ENCODE results near the gene ELAVL1.

ELAVL1 gene

DNA sequence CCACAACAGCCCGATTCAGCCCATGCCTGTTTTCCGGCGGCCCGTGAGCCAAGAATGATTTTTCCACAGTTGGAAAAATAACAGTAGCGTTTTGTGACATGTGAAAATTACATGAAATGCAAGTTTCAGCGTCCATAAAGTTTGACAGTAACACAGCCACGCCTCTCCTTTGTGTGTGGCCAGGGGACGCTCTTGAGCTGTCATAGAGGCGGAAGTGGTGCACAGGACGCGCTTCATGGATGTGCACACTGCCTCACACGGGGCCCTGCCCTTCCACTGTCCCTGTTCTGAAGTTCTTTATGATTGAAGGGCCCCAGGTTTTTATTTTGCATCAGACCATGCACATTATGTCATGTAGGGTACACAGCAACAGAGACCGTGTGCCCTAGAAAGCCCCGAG lies 12.4 kb upstream of the ELAVL1 start:
- no peak for DNase-seq (ENCODE audit: low read depth)
- TF ChIP-seq CTCF (conservative IDR thresholded peaks at IDR 0.05; ENCODE audit: low read length), result no peak
- no peak overlapping the region for H3K4me3 ChIP-seq (ENCODE audit: low read length)

DNA sequence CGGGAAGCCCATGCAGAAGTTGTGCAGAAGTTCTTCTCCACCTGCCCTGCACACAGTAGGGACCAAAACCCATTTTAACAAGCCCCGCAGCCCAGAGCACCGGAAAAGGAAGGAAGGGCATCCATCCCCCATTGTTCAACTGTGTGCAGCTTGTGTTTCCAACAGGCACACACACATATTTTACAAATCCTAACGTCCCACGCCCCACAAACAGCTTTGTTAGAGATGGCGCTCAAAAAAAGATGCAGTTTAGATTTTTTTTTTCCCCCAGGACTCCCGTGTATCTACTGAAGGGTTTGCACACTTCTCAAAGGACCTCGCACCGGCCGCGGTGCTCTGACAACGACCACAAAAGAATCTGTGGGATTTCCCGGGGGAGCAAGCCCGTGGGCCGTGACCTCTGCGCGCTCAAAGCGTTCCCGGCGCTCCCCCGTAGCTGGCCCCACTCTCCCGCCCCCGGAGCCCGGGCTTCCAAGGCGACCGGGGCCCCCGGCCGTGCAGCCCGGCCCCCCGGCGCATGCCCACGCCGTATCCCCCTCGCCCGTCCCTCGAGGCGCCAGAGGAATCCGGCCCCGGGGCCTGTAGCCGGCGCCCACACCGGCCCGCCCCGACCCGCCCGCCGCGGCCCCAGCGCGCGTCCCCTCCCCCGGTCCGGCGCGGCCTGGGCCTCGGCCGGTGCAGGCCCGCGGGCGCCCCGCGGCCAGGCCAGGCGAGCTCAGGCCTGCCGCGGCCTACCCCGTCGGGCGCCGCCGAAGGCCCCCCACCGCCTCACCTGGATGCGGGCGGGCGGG lies 523 bp downstream of the ELAVL1 start:
- TF ChIP-seq CTCF (conservative IDR thresholded peaks at IDR 0.05; ENCODE audit: low read length), result no peak
- peak; percentile 27 for DNase-seq (ENCODE audit: low read depth)
- H3K4me3 ChIP-seq (ENCODE audit: low read length), result peak overlapping the region; percentile 72

GRCh38 chr19:8004001-8004400 lies 1.4 kb downstream of the ELAVL1 start:
- TF ChIP-seq CTCF (conservative IDR thresholded peaks at IDR 0.05; ENCODE audit: low read length), result no peak
- no peak for DNase-seq (ENCODE audit: low read depth)
- peak overlapping the region; percentile 72 for H3K4me3 ChIP-seq (ENCODE audit: low read length)

DNA sequence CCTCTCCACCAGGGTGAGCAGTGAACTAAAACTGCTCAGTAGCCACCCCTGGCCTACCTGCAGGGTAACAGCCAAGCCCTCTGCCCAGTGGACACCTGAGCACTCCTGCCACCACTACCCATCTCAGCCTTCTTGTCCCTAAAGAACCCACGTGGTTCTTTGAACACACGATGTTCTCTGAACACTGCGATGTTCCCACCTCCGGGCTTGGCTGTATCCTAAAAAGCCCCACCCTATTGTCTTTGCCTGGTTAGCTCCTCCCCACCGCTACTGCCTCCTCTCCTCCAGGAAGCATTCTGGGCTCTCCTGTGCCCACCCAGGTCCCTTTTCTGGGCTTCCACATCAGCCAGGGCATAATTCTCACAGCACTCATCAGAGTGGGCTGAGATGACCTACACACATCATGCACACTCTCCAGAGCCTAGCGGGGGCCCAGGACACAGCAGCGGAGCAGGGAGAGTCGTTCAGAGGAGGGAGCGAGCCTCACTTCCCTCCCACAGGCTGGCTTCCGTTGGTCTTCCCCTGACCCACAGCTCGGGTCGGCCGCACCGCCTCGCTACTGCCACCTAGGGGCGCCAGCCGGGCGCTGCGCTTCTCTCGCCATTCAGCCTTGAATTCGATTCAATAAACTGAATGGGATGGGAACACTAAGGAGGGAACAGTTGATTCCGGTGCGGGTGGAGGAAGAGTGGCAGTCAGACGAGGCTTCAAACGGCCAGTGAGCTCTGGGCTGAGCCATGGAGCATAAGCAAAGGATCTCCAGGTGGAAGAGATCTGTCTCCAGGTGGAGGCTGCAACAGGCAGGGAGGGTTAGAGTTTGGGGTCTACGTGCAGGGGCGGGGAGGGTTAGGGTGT lies 3.2 kb downstream of the ELAVL1 start:
- peak; percentile 93 for TF ChIP-seq CTCF (conservative IDR thresholded peaks at IDR 0.05; ENCODE audit: low read length)
- DNase-seq (ENCODE audit: low read depth), result peak; percentile 66
- peak overlapping the region; percentile 49 for H3K4me3 ChIP-seq (ENCODE audit: low read length)

DNA sequence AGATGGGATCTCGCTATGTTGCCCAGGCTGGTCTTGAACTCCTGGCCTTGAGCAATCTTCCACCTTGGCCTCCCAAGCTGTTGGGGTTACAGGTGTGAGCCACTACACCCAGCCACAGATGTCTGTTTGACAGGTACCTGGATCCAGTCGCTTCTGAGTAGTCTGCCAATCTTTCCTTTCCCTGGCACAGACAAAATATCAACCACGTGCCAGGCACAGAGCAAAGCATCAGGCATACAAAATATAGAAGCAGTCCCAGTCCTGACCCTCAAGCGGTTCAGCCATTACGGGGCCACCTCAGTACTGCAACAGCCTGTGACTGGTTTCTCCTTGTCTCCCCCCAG lies 3.8 kb downstream of the ELAVL1 start:
- TF ChIP-seq CTCF (conservative IDR thresholded peaks at IDR 0.05; ENCODE audit: low read length), result no peak
- H3K4me3 ChIP-seq (ENCODE audit: low read length), result no peak overlapping the region; the same call in 1 of the 2 replicates
- DNase-seq (ENCODE audit: low read depth), result no peak

DNA sequence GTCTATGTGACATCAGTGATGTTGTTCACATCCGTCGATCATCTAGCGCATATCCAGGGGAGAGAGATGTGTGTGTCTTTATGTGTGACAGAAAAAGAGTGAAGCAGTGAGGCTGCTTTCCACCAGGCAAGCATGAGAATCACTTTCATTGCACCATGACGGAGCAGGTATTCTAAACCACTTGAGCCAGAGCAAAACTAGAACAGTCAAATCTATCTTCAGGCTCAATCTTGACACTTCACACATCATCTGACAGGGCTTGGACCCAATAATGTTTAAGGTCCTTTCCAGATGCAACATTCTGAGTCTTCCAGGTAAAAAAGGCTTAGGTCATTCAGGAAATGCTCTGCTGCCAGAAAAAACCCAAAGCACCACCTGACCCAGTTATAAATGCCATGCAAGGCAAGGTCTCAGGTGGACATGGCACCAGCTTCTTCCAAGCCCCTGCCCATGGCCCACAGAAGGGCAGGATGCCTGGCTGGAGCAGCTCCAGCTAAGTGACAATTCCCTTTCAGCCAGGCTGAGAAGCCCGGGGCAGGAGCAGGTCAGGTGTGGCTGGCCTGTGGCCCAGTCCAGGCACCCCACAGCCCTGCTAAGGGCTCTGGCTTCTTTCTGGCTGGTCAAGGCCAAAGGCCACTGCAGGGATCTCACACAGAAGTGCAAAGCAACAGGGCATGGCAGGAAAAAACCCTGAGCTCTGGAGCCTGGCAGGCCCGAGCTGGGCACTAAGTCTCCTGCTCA lies 5.0 kb downstream of the ELAVL1 start:
- no peak overlapping the region for H3K4me3 ChIP-seq (ENCODE audit: low read length)
- no peak for TF ChIP-seq CTCF (conservative IDR thresholded peaks at IDR 0.05; ENCODE audit: low read length)
- DNase-seq (ENCODE audit: low read depth), result no peak

Data from AG10803 (cell line).